22Rv1 (cell line): ENCODE measurements around the gene FBL.

Experiments
- H3K27ac ChIP-seq: fragments of 450-650 bp; 2 replicates; pipeline ENCODE4 v1.5.1; 2017
- ZFX ChIP-seq: fragments of 450-650 bp; IDR thresholded peaks from 2 replicates; pipeline ENCODE4 v1.6.1; 2017; ENCODE audit warnings: antibody characterized with exemption, borderline replicate concordance
- TF ChIP-seq, protein P1 (sequence below): fragments of 450-650 bp; IDR thresholded peaks from 2 replicates; pipeline ENCODE4 v1.5.1; 2017; ENCODE audit warnings: mild to moderate bottlenecking

The FBL gene

DNA sequence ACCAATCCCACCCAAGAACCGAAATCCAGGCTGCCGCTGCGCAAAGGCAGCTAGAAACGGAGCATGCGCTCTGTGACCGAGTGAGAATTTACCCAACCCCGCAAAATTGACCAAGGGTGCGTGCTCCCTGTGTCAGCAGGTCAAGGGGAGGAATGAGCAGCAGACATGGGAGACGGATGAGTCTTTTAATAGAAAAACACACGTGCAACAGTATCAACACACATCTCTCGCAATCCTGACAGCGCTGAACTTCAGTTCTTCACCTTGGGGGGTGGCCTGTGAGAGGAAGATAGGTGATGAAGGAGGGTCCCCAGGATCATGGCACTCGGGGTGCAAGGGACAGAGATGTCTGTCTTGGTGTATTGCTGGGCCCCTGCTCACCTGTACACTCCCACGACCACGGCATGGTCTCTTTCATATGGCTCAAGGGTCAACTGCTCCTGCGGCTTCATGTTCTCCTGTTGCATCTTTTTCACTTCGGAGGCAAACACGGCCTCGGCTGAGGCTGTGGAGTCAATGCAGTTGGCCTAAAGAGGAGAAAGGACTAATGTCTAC, 11.8 kb downstream of the FBL start:
- H3K27ac ChIP-seq, result peak overlapping the region; percentile 71

DNA sequence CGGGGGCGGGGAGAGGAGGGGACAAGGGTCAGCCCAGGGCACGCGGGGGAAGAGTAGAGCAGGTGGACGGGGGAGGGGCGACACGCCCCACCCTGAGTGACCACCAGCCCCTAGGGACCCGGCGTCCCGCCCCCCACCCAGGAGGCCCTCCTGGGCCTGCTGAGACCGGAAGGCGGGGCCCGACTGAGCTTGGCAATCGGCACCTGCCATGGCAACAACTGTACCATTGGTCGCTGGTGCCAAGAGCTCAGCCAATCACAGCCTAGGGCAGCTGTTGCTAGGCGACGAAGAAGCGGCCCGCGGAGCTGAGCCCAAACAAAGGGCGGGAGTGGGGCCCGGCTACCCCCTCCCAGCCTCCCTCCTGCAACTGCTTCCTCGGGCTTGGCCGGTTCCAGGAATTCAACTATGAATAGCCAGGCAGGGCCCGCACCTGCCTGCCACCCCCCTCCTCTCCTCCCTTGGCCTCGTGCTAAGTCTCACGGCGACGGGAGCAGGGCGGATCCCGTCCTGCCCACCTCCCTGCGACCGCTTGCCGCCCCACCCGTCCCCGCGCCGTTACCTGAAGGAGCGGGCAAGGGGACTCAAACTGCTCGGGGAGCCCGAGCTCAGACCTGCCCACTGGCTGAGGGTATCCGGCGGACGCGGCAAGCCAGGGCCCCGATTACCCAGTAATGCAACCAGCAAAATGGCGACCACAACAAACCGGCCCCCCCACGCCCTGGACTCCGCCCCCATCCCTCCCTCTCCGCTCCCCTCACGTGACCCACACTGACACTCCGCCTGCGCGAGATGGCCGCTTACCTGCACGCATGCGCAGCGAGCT, 12.5 kb downstream of the FBL start, which contains the start of gene DYRK1B:
TSS of gene DYRK1B (minus strand) at position 699 of the 823 bp plus-strand sequence. CDS start 2,295 bp downstream, outside the sequence.
- H3K27ac ChIP-seq, result peak within 1 kb of the TSS; percentile 71
- TF ChIP-seq ZFX, result no peak
- TF ChIP-seq, protein P1, sequence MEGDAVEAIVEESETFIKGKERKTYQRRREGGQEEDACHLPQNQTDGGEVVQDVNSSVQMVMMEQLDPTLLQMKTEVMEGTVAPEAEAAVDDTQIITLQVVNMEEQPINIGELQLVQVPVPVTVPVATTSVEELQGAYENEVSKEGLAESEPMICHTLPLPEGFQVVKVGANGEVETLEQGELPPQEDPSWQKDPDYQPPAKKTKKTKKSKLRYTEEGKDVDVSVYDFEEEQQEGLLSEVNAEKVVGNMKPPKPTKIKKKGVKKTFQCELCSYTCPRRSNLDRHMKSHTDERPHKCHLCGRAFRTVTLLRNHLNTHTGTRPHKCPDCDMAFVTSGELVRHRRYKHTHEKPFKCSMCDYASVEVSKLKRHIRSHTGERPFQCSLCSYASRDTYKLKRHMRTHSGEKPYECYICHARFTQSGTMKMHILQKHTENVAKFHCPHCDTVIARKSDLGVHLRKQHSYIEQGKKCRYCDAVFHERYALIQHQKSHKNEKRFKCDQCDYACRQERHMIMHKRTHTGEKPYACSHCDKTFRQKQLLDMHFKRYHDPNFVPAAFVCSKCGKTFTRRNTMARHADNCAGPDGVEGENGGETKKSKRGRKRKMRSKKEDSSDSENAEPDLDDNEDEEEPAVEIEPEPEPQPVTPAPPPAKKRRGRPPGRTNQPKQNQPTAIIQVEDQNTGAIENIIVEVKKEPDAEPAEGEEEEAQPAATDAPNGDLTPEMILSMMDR, result no peak

More for the DNA sequence above, 11.8 kb downstream of the FBL start:
- TF ChIP-seq, protein P1, result no peak
- TF ChIP-seq ZFX, result no peak

DNA sequence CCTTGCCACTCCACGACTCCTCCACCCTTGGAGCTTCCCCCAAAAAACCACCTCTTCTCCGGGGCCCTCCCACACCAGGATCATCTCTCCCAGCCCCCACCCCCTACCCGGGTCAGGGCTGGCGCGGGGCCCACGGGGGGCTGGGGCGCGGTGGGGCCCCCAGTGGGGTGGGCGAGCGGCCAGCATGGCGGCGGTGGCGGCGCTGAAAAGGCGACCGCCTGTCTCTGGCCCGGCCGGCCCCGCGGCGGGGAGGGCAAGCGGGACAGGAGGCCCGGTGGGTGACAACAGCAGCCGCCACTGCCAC, 13.1 kb downstream of the FBL start:
- H3K27ac ChIP-seq, result peak overlapping the region; percentile 71
- TF ChIP-seq, protein P1, result no peak
- TF ChIP-seq ZFX, result no peak

DNA sequence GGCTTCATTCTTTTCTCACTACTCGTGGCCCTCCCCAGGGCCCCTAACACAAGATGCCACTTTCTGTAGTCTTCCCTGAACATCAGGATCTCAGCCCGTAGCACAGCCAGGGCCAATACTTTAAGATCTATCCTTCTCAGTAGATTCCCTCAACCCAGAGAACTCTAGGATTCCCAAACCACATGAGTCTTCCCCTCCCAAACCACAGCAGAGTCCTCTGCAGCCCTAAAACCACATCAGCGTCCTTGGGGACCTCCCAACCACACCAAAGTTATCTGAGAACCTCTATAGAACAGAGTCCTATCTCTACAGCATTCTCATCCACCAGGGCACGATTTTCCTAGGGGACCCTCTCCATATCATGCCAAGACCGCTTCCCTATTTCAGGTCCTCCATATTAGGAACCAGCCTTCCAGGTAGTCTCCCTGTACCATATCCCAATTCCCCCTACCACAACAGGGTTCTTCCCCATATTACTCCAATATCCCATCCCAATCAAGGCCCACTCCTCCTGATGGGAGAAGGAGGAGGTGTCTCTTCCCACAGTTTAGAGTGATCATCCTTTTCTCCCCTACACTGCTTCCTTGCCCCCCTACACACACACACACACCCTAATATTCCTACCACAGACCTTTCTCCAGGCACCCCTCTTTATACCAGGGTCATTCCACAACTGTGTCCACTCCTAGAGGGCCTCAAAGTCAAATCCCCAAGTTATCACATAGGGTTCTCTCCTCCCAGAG, 13.7 kb downstream of the FBL start:
- H3K27ac ChIP-seq, result peak overlapping the region; percentile 71
- TF ChIP-seq, protein P1, result no peak
- no peak for TF ChIP-seq ZFX

DNA sequence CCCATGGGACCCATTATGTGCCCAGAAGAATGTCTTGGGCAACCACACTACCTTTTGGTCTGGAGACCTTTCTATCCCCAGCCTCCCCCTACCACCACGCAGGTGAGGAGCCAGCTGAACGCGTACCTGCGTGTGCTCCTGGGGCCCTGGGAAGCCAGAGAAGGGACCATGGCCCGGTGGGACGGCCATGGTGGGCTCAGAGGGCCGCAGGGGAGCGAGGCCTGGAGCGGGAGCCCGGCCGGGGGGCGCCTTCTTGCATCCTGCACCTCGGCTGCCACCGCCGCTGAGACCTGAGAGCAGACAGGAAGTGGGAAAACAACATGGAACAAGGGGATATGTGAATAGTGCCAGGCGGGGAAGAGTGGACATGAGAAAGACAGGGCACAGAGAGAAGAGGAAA, 14.5 kb downstream of the FBL start:
- no peak overlapping the region for H3K27ac ChIP-seq
- no peak for TF ChIP-seq ZFX
- TF ChIP-seq, protein P1, result no peak

DNA sequence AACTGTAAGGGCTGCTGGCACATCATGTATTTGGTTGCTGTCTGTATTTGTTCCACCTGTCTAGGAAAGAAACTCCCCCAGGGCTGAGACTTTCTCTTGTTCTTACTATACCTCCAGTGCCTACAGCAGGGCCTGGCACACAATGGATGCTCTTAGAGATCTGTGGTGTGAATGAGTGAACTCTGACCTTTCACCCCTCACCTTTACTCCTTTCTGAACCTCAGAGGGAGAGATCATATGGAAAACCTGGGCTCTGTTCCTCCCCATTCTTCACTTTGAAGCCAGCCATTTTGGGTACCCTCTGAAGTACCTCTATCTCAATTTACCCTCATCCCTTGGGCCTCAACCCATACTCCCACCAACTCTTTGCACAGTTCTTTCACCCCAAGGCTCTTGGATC, 15.3 kb downstream of the FBL start:
- H3K27ac ChIP-seq, result no peak overlapping the region

More for the DNA sequence above, 15.3 kb downstream of the FBL start:
- no peak for TF ChIP-seq ZFX
- TF ChIP-seq, protein P1, result no peak
